Stimulated activated CD8-positive, alpha-beta memory T cell treated with anti-CD3 and anti-CD28 coated beads, Interleukin-4, amount 100 ng/mL, for 48 hours (primary cell): ENCODE results near the gene MIA3.
A peak's percentile ranks its signal among the peaks of the same experiment; 100 is the strongest.

Source experiments
- DNase-seq: peaks from one replicate; pipeline ENCODE4 v3.0.0-alpha.2; 2020

MIA3 gene

DNA sequence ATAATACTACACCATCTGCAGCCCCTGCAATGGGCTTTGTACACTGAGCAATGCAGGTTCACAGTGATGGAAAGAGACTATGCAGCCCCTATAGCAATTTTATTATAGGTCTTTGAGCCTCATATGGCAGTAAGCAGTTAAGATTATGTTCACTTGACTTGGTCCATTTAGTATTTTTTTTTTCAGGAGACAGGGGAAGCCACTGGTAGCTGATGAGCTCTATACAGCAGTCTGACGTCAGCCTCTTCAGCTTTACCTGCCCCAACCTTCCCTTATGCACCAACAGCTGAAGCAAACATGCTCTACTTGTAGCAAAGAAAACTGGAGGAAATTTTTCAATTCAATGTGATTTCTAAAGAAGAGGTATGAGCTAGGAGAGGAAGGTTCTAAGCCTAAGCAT lies 62.2 kb downstream of the MIA3 start:
- DNase-seq, result no peak

DNA sequence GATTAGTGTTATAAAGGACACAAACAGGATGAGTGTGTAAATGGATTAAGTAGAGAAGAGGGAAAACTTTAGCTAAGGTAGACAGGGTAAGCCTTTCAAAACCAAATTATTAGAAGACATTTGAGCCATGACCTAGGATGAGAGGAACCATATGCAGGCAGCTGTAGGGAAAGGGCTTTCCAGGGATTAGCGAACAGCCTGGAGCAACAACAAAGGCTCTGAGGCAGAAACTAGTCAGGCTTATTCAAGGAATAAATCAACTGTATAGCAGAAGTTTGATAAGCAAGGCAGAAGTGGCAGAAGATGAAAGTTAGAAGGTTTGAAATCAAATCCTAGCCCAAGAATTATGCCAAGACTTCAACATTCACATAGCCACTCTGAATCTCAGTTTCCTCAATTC lies 73.1 kb downstream of the MIA3 start:
- DNase-seq, result no peak

DNA sequence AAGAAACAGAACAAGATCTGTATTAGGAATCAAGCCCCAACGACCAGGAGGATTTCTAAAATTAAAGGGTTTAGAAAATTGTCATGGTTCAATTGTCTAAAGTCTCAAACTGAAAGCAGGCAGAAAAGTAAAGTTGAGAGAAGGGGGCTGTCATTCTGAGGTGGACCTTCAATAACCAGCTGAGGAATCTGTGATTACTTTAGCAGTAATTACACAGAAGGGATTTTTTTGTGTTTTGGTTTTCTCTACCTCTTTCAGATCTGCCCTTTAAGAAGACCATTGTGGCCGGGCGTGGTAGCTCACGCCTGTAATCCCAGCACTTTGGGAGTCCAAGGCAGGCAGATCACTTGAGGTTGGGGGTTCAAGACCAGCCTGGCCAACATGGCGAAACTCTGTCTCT lies 77.0 kb downstream of the MIA3 start:
- DNase-seq, result no peak

DNA sequence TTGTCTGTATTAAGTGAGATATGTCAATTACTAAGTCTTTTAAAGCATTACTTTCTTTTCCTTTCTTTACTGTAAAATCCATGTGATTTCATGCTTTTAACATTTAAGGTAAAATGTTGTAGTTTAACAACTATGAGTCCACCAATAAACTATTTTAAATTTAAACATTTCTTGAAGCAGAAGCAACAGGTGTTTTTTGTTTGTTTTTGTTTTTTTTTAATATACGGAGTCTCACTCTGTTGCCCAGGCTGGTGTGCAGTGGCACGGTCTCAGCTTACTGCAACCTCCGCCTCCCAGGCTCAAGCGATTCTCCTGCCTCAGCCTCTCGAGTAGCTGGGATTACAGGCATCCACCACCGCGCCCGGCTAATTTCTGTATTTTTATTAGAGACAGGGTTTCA lies 78.8 kb downstream of the MIA3 start:
- DNase-seq, result no peak

DNA sequence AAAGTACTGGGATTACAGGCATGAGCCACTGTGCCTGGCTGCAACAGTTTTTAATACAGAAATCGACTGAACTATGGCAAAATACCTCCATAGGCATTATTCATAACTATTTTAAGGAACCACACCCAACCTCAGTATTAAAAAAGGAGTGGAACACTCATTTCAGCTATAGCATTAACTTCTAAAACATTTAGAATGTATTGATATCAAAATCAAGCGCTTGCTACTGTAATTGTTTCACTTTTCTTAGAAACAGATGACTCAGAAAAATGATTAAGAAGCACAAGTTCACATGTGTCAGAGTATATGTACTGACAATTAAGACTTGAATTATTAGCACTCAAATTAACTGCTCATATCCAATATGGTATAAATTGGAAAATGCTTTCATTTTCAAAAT lies 79.3 kb downstream of the MIA3 start:
- no peak for DNase-seq

DNA sequence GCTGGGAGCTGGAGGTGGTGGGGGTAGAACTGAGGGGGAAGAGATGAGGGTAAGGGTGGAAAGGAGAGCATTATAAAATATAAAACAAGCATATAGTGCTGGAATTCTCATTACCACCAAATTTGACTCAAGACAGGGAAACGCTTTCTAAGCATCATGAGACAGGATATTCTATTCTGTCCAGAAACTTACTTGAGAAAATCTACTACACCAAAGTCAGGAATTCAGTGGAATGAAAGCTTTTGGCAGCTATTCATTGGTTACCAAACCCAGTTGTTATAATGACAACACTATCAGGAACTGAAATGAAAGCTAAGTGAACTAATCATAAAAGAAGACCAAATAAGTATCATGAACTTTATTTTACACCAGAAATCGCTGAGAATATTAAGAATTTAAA lies 79.9 kb downstream of the MIA3 start:
- DNase-seq, result no peak

DNA sequence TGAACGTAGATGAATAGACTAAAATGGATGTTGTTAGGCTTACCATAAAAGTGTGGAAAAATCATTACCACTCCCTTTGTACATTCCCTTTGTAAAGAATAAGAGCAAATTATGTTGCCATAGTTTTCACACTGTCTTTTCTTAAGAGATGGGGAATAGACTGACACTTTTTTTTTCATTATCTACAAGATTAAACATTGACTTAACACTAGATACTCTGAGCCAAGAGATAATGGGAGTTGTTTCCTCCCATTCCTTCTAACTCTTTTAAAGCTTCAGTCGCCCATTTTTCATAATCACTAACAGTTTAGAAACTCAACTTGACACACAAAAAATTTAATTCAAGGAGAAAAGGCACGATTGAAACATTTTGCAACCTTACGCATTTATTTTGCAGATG lies 84.3 kb downstream of the MIA3 start:
- no peak for DNase-seq

DNA sequence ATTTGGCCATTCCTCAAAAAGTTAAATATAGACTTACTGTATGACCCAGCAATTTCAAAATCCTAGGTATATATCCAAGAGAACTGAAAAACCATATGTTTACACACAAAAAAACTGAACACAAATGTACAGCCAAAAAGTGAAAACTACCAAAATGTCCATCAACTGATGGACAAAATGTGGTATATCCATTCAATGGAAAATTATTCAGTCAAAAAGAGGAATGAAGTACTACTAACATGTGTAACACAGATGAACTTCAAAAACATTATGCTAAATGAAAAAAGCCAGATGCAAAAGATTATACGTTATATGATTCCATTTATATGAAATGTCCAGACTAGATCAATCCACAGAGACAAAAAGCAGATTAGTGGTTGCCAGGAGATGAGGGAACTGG lies 86.4 kb downstream of the MIA3 start:
- DNase-seq, result no peak

DNA sequence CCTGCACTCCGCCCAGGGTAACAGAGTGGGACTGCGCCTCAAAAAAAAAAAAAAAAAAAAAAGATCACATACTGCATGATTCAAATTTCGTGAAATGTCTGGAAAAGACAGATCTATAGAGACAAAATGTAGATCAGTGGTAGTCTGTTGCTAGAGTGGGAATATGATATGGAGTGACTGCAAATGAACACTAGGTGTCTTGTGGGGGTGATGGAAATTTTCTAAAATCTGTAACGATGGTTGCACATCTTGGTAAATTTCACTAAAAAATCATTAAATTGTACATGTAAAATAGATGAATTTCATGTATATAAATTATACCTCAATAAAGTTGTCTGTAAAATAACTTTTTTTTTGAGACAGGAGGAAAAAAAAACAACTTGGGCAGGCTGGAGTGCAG lies 88.9 kb downstream of the MIA3 start:
- DNase-seq, result no peak

DNA sequence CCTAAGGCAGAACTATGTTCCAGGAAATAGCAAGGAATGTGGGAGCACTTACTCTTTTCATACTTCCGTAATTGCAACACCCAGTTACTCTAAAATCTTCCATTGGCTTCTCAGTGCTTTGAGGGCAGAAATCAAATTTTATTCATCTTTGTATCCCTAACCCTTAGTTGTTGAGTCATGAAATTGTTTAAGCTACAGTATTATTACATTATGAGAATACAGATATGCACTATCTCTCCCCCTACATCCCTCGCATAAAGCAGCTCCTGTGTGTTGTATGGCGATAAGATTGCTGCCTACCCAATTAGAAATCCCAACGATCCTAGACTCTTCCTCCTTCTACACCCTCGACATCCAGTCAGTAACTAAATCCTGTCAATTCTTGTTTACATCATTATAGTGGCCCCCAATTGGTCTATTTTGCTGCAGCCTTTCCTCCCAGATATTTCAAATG lies 91.8 kb downstream of the MIA3 start:
- no peak for DNase-seq

DNA sequence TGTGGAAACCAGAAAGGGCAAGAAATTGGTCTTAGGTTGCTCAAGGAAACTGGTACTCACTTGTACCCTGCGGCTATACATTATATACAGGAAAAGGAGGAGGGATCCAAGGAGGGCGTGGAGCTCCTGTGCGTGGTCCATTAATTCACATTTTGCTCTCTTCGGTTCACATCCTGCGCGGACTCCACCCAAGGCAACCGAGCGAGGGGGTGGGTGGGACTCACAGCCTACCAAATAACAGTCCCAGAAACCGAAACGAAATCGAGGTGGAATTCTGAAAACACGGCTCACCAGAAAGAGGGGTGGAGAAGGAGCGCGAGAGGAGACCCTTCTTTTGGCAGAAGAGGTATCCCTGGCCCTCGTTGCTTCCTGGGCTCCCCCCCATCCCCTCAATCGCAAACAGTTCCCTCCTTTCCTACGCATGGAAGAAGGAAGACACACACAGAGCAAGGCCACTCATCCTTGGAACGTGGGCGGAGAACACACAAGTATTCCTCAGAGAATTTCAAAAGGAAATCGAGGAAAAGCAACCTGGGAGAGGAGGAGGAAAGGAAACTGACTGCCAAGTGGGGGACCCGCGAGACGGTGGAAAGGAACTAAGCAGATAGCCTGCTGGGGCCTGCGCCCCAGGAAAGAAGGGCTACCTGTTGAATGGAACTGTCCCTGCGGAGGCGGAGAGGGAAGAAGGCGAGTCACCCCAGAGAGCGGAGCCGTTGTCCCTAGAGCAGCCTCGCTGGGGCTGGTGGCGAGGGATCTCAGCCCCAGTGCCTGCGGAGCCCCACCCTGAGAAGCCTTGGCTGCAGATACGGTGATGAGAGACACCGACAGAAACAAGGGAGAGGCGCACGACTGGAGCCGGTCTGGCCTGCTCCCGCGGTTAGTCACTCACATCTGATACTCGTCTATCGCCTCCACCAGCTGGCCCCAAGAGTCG lies 93.7 kb downstream of the MIA3 start:
- peak; percentile 71 for DNase-seq

DNA sequence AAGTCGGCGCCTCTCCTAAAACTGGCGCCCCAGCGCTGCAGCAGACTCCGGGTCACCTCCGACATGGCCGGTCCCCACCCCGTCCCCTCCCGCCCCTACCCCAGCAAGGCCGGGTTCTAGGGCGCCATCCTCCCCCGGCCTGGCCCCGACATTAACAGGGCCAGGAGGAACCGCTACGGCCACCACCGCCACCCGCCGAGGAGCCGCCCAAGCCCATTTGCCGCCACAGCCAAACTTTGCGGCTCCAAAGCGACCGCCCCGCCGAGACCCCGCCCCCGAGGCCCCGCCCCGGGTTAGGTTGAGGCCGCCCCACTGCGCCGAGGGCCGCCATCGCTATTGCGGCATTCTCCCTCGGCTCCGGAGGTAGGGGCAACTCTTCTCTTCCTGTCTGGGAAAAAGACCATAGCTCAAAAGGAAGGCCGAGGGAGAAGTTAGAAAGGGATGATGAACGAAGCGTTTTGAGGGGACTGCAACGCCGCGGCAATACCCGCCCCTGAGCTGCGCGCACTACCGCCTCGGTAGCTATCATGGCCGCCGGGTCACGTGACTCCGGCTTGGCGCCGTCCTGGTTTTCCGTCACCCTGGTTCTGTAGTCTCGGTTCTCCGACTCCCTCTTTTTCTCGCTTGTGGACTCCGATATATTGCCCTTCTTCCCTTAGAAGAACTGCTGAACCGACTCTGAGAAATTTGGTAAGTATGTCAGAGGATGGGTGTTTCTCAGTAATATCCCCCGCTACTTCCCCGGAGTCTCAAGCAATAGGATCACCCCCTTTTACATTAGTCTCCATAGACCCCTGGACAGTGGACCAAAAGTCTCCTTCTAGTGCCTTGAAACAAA lies 94.6 kb downstream of the MIA3 start, which contains the start of the genes AIDA and BROX:
Gene AIDA (minus strand): TSS at position 239 of the 838 bp plus-strand sequence. CDS start 174 bp downstream, at position 65.
Gene BROX (plus strand): TSS at position 312 of the 838 bp plus-strand sequence. CDS start 3,136 bp downstream, outside the sequence.
- peak; percentile 98 for DNase-seq

DNA sequence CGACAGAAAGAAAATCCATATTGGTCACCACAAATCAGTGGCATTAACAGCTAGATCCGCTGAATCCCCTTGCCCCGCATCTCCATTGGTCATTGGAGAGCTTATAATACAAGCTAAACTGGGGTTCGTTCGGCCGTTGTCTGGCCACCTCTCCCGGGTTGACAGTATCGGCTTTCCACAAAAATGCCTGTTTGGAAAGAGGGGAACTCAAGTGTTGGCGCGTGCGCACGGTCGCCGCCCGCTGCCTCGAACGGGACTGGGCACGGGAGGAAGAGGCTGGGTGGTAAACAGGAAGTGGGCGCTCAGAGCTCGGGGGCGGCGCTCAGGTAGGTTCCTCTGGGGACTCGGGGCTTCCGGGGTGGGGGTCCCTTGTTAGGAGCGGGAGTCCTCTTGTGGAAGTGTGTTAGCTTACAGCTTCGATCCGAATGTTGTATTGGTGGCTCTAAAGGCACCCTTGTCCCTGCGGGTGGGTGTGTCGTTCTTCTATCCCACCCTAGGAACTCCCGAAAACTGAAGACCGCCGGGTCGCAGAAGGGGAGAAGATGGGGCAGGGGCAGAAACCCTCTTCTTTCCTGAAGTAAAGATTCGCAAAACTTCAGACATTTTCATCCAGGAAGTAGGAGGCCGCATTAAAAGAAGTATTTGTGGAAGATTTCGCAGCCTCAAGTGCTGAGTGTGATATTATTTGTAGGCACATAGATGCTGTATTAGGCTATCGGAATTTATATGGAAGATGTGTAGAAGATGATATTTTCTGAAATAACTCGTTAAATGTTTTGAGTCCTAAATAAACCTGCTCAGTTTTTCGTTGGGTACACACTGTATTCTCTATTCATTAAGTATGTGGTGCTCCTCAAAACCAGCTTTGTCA lies 95.4 kb downstream of the MIA3 start:
- DNase-seq, result peak; percentile 91

DNA sequence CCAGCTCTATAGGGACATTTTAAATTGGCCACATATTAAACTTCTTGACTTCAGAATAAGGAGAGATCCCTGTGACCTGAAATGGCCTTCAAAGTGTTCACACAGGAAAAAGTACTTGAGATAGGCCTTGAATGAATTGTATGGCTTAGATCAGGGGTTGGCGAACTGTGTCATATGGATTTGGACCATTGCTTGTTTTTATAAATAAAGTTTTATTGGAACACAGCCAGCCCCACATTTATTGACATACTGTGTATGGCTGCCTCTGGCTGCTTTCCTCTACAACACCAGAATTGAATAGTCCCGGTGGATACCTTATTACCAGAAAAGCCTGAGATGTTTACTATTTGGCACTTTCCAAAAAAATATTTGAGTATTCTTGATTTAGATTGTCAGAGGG lies 98.5 kb downstream of the MIA3 start:
- no peak for DNase-seq
